Activated CD4-positive, CD25-positive, alpha-beta regulatory T cell treated with anti-CD3 and anti-CD28 coated beads, Interleukin-2, amount 50 U/mL, for 24 hours (primary cell): ENCODE results near the gene SPHK2.
"Not testable (repeated sequence)": the region's sequence is repeated elsewhere in the genome, so short reads cannot be mapped to it uniquely, and the experiment has no call there.

Experiments
- ATAC-seq, 2 donors: fragments of 150-1000 bp; cut with Tn5 transposase; one replicate each; pipeline ENCODE4 v1.10.0; 2021; ENCODE audit warnings: mild to moderate bottlenecking in 1 of 2, moderate library complexity in 1 of 2

Gene SPHK2

DNA sequence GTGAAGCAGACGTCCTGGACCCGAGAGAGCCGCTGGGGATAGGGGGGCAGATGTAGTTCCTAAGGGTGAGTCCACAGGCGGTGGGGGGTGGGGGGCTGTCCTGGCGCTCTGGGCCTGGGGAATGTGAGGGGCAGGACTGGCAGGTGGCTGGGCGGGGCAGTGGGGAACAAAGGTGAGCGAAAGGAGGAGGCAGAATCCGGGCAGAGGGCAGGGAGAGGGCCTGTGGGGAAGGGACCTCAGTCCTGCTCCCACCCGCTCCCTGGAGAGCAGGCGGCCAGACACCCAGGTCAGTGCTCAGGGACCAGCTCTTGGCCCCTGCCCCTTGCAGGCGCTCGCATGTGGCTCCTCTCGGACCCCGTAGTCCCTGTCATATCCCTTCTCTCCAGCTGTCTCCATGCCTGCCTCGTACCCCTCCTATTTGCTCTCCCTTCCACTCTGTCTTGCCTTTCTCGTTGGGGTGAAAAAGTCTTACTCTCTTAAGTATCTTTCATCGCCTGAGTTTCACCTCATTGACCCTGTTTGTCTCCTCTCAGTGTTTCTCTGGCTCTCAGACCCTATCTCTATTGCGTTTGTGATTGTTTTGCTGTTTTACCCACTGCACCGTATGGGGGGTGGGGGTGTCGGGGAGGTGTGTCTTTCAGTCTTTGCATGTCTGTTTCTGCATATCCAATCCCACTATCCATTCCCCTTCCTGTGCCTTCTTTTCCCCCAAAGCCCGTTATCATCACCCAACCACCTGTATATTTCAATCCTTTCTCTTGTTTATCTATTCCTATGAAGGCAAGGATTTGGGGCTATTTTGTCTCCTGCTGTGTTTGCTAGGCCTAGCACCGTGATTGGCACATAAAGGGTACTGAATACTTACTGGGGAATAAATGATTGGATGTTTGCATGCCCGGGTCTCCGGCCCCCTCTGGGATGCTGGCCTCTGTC, 5.8 kb downstream of the SPHK2 start:
- ATAC-seq, result no peak

DNA sequence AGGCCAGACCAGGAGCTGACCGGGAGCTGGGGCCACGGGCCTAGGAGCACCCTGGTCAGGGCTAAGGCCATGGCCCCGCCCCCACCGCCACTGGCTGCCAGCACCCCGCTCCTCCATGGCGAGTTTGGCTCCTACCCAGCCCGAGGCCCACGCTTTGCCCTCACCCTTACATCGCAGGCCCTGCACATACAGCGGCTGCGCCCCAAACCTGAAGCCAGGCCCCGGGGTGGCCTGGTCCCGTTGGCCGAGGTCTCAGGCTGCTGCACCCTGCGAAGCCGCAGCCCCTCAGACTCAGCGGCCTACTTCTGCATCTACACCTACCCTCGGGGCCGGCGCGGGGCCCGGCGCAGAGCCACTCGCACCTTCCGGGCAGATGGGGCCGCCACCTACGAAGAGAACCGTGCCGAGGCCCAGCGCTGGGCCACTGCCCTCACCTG, 6.6 kb downstream of the SPHK2 start:
- no peak for ATAC-seq

DNA sequence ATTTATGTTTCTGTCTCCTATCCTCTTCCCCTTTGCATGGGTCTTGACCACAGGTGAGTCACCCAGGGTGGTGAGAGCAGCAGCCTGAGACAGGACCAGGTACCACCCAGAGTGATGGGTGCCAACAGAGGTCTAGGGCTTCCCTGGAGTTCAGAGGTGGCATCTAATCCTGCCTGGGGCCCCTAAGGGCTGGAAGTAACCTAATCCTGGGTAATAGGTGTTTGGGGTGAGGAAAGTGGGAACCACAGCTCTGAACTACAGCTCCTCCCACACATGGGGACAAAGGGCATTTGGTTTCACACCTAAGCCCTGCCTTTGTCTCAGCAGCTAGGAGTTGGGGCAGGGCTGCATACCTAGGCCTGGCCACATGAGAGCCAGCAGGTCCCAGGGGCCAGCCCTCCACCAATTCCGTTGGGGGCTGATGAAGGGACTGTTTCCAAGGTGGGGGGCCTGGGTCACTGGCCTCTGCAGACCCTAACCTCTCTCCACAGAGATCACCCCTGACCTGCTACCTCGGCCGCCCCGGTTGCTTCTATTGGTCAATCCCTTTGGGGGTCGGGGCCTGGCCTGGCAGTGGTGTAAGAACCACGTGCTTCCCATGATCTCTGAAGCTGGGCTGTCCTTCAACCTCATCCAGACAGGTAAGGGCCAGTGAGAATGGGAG, 8.0 kb downstream of the SPHK2 start:
- peak in 1 of 2 donors; percentile 22 for ATAC-seq

DNA sequence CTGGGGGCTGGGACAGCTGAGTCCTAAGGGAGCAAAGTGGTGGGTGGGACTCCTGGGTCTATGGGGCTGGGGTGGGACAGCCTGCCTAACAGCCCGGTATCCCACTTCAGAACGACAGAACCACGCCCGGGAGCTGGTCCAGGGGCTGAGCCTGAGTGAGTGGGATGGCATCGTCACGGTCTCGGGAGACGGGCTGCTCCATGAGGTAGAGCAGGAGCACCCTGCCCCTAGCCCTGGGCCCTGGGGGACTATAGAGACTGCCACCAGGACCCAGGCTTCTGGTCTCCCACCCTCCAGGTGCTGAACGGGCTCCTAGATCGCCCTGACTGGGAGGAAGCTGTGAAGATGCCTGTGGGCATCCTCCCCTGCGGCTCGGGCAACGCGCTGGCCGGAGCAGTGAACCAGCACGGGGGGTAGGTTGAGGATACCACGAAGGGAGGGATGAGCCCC, 8.6 kb downstream of the SPHK2 start:
- no peak for ATAC-seq

DNA sequence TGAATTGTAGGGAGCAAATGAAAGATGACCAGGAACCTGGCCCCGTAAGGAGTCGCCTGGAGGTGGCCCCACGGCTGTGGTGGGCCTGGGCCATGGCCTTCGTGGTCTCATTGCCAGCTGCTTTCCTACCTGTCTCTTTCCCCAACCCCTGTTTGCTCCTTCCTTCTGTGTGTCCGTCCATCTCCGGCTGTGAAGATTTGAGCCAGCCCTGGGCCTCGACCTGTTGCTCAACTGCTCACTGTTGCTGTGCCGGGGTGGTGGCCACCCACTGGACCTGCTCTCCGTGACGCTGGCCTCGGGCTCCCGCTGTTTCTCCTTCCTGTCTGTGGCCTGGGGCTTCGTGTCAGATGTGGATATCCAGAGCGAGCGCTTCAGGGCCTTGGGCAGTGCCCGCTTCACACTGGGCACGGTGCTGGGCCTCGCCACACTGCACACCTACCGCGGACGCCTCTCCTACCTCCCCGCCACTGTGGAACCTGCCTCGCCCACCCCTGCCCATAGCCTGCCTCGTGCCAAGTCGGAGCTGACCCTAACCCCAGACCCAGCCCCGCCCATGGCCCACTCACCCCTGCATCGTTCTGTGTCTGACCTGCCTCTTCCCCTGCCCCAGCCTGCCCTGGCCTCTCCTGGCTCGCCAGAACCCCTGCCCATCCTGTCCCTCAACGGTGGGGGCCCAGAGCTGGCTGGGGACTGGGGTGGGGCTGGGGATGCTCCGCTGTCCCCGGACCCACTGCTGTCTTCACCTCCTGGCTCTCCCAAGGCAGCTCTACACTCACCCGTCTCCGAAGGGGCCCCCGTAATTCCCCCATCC, 9.4 kb downstream of the SPHK2 start:
- no peak for ATAC-seq

DNA sequence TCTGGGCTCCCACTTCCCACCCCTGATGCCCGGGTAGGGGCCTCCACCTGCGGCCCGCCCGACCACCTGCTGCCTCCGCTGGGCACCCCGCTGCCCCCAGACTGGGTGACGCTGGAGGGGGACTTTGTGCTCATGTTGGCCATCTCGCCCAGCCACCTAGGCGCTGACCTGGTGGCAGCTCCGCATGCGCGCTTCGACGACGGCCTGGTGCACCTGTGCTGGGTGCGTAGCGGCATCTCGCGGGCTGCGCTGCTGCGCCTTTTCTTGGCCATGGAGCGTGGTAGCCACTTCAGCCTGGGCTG, 9.9 kb downstream of the SPHK2 start:
- no peak for ATAC-seq

DNA sequence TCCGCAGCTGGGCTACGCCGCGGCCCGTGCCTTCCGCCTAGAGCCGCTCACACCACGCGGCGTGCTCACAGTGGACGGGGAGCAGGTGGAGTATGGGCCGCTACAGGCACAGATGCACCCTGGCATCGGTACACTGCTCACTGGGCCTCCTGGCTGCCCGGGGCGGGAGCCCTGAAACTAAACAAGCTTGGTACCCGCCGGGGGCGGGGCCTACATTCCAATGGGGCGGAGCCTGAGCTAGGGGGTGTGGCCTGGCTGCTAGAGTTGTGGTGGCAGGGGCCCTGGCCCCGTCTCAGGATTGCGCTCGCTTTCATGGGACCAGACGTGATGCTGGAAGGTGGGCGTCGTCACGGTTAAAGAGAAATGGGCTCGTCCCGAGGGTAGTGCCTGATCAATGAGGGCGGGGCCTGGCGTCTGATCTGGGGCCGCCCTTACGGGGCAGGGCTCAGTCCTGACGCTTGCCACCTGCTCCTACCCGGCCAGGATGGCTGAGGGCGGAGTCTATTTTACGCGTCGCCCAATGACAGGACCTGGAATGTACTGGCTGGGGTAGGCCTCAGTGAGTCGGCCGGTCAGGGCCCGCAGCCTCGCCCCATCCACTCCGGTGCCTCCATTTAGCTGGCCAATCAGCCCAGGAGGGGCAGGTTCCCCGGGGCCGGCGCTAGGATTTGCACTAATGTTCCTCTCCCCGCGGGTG, 10.4 kb downstream of the SPHK2 start:
- no peak for ATAC-seq

DNA sequence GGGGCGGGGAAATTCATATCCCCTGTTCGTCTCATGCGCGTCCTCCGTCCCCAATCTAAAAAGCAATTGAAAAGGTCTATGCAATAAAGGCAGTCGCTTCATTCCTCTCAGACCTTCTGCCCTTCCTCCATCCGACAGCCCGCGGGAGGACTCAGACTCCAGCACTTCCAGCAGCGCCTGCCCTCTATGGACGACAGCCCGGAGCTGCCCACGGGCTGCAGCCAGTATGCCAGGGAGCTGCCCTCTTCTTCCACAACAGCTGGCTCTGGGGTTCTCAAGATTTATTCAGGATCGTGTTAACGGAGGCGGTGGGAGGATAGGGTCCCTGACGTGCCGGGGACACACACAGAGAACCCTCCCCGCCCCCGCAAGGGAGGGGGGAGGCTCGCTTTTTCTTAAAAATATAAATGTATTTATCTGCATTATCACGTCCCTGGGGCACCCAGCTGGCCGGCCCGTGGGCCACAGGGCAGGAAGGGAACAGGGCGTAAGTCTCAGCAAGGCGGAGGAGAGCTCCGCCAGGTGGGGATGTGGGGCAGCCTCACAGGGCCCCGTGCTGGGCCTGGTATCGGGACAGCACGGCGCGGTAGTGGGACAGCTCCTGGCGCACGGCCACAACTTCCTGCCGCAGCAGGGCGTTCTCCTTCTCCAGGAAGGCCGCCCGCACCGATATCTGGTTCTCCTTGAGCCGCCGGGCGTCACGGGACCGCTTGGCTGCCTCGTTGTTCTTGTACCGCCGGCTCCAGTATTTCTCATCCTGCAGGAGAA, 11.2 kb downstream of the SPHK2 start:
- no peak for ATAC-seq

DNA sequence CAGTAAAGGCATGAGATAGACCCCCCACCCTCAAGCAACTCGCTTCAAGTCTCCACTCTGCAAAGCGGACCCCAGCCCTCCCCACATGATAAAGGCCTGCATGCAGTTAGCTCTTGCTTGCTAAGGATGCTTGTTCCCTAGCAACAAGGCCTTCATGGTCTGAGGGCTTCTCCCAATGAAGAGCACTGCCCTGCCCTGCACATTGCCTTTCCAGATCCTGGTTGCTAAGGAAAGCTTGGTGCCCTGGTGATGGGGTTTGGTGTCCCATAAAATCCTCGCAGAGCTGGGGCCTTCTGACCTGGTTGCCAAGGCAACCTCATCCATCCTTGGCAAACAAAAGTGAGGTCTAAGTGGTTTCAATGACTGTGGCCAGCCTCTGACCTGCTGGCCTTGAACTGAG, 11.9 kb downstream of the SPHK2 start:
- ATAC-seq, result no peak

DNA sequence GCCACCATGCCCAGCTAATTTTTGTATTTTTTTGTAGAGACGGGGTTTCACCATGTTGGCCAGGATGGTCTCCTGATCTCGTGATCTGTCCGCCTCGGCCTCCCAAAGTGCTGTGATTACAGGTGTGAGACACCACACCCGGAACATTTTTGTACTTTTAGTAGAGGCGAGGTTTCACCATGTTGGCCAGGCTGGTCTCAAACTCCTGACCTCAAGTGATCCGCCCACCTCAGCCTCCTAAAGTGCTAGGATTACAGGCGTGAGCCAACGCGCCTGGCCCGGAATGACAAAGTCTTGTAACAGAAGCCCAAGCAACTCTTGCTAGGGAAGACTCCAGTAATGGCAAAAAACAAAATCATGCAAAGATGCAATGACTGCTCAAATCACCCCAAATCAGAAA, 13.0 kb downstream of the SPHK2 start:
- ATAC-seq, result not testable (repeated sequence)

DNA sequence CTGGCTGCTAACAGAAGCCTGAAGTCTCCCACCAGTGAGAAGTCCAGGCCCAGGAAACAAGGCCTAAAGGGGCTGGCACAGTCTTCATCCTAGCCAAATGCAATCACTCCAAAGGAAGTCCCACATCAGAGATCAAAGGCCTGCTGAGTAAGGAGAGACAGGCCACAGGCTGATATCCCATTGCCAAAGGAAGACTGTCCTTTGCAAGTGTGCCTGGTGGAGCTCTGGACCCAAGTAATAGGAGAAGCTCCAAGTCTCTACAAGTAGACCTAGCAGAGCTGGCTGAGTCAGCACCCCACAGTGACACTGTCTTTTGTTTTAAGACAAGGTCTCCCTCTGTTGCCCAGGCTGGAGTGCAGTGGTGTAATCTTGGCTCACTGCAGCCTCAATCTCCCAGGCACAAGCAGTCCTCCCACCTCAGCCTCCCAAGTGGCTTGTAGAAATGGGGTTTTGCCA, 13.4 kb downstream of the SPHK2 start:
- ATAC-seq, result no peak

DNA sequence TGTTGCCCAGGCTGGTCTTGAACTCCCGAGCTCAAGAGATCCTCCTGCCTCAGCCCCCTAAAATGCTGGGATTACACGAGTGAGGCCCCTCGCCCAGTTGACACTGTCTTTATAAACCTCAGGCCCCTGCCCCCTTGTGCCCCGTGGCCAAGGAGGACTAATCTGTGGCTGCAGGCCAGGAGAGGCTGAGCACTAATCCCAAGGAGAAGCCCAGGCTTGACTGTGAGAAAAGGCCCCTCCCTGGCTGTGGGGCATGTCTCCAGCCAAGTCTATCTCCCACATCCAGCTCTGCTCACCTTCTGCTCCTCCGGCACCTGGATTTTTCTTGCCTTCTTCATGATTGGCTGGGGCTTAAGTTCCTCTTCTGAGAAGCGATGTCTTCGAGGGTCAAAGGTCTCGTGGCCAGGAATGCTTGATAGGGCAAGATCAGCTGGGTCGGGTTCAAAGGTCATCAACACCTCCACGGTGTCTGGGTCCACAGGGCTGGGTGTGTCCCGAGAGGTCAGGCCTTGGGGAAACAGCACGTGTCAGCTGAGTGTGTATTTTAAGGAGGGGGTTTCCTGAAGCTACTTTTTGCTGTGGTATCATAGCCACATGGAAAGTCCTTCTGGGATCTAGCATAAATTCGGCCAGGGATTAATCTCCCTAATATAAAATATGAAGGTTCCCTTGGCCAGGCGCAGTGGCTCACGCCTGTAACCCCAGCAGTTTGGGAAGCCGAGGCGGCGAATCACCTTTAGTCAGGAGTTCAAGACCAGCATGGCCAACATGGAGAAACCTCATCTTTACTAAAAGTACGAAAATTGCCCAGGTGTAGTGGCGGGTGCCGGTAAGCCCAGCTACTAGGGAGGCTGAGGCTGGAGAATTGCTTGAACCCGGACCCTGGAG, 14.1 kb downstream of the SPHK2 start:
- no peak for ATAC-seq

DNA sequence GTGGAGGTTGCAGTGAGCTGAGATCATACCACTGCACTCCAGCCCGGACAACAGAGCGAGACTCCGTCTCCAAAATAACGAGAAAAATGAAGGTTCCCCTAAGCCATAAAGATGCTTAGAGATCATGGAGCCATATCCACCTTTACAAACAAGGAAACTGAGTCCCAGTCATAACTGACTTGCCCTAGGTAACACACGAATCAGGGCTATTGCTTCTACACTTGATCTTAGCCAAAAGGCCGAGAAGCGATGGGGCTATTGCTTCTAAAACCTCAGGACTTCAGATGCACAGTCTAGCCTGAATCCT, 14.7 kb downstream of the SPHK2 start:
- ATAC-seq, result no peak

DNA sequence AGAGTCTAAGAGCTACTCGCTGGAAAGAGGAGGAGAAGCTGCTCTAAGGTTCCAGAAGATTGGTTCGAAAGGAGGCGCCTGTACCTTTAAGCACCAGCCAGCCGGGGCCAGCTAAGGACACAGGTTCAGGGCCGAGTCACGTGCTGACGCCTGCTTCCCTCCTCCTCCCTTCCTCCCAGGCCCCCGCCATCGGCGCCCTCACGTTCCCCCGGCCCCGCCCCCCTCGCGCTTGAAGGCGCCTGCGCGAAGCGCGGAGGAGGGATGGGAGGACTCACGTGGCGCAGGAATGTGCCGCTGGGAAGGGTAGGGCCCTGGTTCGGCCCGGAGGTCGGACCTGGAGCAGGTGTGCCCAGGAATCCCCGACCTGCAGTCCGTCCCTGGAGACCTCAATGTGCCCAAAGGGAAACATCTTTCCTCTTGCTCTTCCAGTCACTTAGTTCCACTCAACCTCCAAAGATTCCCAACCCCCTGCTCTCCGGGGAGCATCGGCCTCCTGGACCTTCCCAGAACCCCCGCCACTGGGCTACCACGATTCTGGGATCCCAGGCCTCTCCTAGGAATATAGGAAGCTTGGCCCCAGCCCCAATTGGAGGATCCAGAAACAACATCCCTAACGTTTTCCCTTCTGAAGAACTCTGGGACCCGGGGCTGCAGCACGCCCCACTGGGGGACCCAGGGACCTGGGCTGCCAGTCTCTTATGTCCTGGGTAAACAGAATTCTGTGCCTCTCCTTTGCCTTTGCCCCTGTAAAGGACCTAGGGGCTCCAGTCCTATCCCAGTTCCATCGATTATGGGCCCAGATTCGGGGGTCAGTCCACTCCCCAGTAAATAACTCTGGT, 15.3 kb downstream of the SPHK2 start:
- peak; percentile 35 to 40 for ATAC-seq

DNA sequence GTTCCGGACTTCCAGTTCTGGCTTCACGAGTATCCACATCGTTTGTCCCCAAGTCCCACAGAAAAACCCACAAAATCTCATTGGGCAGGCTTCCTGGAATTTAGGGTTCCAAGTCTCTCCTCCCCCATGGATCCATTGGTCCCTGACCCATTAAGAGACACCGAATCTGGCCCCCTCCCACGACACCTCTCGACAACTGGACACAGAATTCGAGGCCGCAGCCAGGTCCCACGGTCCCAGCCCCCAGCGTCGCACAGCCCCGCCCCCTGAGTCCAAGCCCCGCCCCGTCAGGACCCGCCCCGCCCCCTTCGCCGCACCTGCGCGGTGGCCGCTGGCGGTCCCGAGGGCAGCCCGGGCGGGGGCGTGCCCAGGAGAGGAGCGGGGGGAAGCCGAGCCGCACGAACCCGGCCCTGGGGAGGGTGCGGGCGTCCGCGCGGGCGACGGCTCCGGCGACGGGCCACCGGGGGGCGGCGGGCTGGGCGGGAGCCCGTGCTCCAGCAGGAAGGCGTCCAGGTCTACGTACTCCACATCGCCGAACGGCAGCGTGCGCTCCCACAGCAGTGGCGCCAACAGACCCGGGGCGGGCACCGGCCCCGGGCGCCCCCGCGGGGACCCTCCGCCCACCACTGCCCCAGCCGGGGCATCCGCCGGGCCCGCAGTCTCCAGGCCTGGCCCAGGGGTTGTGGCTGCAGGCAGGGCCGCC, 16.1 kb downstream of the SPHK2 start:
- ATAC-seq, result peak in 1 of 2 donors; percentile 5

DNA sequence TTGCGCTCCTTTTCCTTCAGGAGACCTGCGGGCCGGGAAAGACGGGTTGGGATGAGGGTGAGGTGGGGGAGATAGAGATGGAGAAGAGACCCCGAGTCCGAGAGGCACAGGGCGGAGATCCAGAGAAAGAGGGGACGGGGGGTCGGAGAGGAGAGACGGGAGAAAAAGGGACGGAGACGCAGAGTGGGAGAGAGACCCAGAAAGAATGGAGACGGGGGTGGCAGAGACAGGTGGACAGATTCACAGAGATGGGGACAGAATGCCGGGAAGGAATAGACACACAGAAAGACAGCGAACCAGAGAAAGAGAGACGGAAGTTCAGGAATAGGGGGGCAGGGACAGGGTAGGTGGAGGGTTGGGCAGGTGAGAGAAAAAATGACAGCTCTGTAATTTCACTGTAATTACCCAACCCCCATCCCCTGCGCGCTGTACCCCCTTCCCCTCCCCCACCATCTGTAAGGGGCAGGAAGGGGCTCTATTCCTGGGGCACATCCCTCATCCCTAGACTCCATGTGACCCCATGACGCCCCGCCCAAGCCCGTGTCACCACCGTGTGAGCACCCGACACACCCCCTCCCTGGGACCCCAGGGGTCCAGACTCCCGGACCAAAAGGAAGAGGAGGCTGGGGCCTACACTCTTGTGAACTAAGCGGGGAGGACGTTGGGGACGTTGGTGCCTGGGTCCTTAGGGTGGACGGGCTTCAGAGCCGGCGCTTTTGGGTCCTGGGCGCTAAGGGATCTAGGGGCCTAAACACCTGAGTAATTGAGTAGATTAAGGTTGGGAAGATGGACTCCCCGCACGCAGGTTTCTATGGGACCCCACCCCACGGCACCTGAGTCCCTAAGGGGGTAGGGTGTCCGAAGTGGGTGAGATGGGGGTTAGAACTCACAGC, 16.9 kb downstream of the SPHK2 start:
- ATAC-seq, result no peak

DNA sequence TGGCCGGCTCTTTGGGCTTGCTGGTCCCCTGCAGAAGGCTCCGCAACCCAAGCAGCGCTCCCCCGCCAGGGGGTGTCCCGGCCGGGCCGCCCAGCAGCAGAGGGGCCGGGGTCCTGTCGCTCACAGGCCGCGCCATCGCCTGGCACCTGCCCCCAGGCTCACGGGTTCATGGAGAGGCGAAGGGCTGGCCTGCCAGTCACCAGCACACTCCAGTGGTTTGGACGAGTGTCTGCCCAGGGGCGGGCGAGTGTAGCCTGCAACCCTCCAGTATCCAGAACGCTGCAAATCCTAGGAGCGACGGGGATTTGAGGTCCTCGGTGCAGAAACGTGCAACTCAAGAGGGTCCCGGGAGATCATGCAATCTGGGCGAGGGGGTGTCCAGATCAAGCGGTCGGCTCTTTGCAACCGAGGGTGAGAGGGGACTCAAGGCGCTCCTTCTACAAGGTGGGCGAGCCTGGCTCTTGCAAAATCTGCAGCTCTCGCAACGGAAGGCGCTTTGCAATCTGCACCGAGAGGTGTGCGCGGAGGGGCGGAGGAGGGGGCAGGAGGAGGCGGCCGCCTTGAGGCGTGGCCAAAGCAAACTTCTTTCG, 17.6 kb downstream of the SPHK2 start, which contains the start of gene DBP:
Gene DBP, minus strand, starts transcription at position 521 of the 590 bp plus-strand sequence. Its CDS starts 385 bp downstream, at position 136.
- ATAC-seq, result no peak
